AG09319 (cell line): ENCODE results near the gene SLC22A16.

Experiments used
- DNase-seq: peaks from one replicate; pipeline ENCODE4 v3.0.0-alpha.2; 2010; ENCODE audit warnings: low read depth; ENCODE audit errors: extremely low read depth
- TF ChIP-seq, protein P1 (sequence below): IDR thresholded peaks from 2 replicates; pipeline ENCODE4 v1.5.1; 2011; ENCODE audit warnings: low read depth, mild to moderate bottlenecking, inconsistent platforms, low read length, moderate library complexity

Gene SLC22A16

DNA sequence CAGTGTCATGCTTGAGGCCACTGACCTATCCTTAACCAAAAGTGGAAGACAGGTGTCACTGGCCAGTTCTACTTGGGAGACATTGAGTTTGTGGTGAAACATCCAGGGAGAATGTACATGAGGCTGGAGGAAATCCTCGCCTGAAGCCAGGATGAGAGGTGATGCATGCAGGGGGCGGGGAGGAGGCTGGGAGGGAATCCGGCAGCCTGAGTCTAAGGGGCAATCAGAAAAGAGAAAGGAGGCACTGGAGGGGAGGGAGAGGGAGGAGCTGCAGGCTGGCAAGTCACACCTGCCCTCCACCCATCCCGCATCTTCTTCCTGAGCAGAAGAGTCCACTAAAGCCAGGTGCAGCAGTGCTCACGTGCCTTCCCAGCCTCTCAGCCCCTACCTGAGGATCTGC, 46.2 kb downstream of the SLC22A16 start:
- no peak for DNase-seq
- TF ChIP-seq, protein P1, sequence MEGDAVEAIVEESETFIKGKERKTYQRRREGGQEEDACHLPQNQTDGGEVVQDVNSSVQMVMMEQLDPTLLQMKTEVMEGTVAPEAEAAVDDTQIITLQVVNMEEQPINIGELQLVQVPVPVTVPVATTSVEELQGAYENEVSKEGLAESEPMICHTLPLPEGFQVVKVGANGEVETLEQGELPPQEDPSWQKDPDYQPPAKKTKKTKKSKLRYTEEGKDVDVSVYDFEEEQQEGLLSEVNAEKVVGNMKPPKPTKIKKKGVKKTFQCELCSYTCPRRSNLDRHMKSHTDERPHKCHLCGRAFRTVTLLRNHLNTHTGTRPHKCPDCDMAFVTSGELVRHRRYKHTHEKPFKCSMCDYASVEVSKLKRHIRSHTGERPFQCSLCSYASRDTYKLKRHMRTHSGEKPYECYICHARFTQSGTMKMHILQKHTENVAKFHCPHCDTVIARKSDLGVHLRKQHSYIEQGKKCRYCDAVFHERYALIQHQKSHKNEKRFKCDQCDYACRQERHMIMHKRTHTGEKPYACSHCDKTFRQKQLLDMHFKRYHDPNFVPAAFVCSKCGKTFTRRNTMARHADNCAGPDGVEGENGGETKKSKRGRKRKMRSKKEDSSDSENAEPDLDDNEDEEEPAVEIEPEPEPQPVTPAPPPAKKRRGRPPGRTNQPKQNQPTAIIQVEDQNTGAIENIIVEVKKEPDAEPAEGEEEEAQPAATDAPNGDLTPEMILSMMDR, result no peak

- TF ChIP-seq, protein P1, result no peak
- DNase-seq, result no peak
Observed at GRCh38 chr6:110428153-110428552, 48.3 kb downstream of the SLC22A16 start.

GRCh38 chr6:110425816-110426215, 50.6 kb downstream of the SLC22A16 start:
- TF ChIP-seq, protein P1, result no peak
- no peak for DNase-seq

- TF ChIP-seq, protein P1, result no peak
- DNase-seq, result no peak
Observed at GRCh38 chr6:110422444-110422822, 54.0 kb downstream of the SLC22A16 start.

GRCh38 chr6:110421749-110422443, 54.5 kb downstream of the SLC22A16 start:
- TF ChIP-seq, protein P1, result no peak
- DNase-seq, result no peak

DNA sequence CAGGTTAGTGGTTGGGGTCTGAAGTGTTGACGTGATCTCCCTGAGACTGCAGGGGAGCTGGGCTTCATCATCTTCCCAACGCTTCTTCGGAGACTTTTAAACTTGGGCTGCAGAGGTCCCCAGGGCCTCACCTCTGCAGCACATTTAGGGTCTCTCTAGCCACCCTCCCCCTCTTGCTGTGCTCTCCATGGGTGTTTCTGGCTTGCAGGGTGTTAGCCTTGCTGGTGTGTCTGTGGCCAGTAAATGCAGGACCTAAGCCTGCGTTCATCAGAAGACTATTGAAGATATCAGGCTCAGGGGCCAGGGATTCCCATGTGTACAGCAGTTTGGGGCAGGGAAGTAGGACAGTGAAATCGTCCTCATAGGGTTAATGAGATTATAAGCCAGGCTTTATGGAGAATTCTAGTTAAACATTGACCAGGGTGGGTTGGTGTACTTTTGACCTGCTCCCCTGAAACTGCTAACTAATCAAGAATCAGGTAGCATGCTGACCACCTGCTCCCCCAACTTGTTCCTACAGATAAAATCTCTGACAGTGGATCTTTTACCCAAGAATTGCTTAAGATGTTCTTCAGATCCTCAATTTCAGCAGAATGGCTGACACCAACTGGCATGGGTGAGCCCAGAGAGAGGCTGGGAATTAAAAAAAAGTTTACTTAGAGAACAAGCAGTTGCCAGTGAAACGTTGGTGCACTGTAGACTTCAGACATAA, 57.2 kb downstream of the SLC22A16 start:
- TF ChIP-seq, protein P1, result no peak
- DNase-seq, result no peak

DNA sequence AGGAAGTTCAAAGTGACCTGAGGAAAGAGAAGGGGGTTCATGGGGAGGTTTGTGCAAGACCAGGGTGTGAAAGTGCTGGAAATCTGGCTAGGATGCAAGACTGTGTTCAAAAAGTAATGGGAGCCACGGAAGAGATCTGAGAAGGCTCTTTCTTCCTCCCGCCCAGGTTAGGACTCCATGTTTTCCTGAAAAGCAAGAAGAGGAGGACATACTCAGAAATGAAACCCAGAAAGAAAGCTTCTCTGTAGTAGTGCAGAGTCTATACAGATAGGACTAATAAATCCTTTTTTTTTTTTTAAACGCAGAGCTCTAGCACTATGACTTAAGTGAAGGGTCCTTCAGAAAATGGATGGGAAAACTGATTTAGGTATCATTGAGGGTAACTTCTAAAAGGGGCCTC, 57.8 kb downstream of the SLC22A16 start:
- TF ChIP-seq, protein P1, result no peak
- DNase-seq, result no peak
